GM18526 (cell line): Measurements from ENCODE around the gene ERC2.

Experiments used
- POLR2A ChIP-seq: IDR thresholded peaks from 3 replicates; pipeline ENCODE4 v1.6.1; 2011; ENCODE audit not compliant: insufficient read length; ENCODE audit errors: extremely low read depth

Gene ERC2

GRCh38 chr3:55858302-55858701, 610.0 kb downstream of the ERC2 start:
- TF ChIP-seq POLR2A: no peak

- no peak for TF ChIP-seq POLR2A
These were observed 610.6 kb downstream of the ERC2 start for GRCh38 chr3:55857633-55858032.

GRCh38 chr3:55855311-55855710, 613.0 kb downstream of the ERC2 start:
- TF ChIP-seq POLR2A: no peak

DNA sequence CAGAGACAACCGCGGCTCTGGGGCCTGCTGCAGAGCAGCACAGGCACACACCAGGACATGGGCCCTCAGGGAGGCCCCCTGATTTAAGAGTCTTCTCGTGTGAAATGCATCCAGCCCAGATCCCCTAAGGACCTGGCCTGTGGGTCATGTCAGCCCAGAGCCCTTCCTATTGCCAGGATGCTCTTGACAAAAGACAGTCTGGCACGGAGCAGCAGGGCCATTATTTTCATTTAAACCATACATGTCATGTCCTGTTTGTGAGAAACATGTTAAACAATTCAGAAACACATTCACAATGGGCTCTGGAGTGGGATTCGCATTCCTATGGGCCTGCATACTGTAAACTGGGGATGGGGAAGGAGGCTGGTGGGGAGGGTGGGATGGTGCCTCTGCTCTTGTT, 613.8 kb downstream of the ERC2 start:
- TF ChIP-seq POLR2A: no peak

GRCh38 chr3:55852326-55852725, 615.9 kb downstream of the ERC2 start:
- TF ChIP-seq POLR2A: no peak

GRCh38 chr3:55842204-55842603, 626.1 kb downstream of the ERC2 start:
- no peak for TF ChIP-seq POLR2A

DNA sequence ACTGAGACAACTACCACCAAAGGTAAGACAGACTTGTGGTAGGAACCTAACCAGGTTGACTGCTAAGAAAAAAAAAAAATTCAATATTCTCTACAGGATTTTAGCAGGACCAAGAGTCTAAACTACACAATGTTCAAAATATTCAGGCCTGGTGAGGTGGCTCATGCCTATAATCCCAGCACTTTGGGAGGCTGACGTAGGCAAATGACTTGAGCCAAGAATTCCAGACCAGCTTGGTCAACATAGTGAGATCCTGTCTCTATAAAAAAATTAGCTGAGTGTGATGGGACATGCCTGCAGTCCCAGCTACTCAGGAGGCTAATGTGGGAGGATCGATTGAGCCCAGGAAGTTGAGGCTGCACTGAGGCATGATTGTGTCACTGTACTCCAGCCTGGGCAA, 639.6 kb downstream of the ERC2 start:
- no peak for TF ChIP-seq POLR2A

GRCh38 chr3:55827786-55828185, 640.5 kb downstream of the ERC2 start:
- no peak for TF ChIP-seq POLR2A

DNA sequence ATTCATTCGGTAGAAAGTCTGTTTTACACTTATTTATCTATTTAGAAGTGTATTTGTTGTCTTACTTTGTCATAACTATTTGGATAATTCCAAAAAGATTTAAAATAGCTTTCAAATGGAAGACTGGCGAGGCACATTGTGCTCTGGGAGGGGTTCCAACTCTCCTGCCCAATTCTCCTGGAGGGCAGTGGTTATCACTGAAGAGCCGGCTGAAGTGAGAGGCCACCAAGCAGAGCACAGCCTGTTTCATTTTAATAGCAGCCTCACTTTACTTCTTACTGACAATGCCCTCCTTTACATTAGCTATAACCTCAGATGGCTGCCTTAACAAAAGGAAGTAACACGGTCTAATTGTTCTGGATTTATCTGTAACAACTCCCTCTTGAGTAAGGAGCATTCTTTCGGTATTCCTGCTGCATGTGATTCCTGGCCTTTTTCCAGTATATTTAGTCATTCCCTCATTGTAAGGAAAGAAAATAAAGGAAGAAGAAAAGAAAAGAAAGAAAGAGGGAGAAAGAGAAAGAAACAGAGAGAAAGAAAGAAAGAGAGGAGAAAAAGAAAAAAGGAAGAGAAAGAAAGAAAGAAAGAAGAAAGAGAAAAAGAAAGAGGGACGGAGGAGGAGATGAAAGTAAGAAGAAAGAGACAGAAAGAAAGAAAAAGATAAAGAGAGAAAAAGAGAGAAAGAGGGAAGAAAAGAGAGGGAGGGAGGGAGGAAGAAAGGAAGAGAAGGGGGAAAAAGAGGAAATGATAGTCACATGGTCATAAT, 641.4 kb downstream of the ERC2 start:
- TF ChIP-seq POLR2A: no peak

- TF ChIP-seq POLR2A: no peak
These were observed 642.2 kb downstream of the ERC2 start for GRCh38 chr3:55826097-55826496.

GRCh38 chr3:55824406-55824805, 643.9 kb downstream of the ERC2 start:
- no peak for TF ChIP-seq POLR2A

- TF ChIP-seq POLR2A: no peak
These were observed 644.4 kb downstream of the ERC2 start for GRCh38 chr3:55823829-55824228.

- no peak for TF ChIP-seq POLR2A
These were observed 645.3 kb downstream of the ERC2 start for GRCh38 chr3:55823001-55823400.

- no peak for TF ChIP-seq POLR2A
These were observed 649.3 kb downstream of the ERC2 start for GRCh38 chr3:55819005-55819404.

- no peak for TF ChIP-seq POLR2A
These were observed 649.8 kb downstream of the ERC2 start for GRCh38 chr3:55818485-55818884.

GRCh38 chr3:55816794-55817576, 651.3 kb downstream of the ERC2 start:
- TF ChIP-seq POLR2A: no peak

GRCh38 chr3:55815262-55815661, 653.0 kb downstream of the ERC2 start:
- no peak for TF ChIP-seq POLR2A
